Adrenal gland (tissue), 5 donors: ENCODE measurements around the gene HPSE2.

Experiments used
- POLR2A ChIP-seq, 2 donors: fragments of 450-650 bp; IDR thresholded peaks; one replicate each; pipeline ENCODE4 v1.6.1; 2017; ENCODE audit warnings: antibody characterized with exemption in 2 of 2, mild to moderate bottlenecking in 2 of 2, moderate library complexity in 1 of 2
- TF ChIP-seq, protein P1 (sequence below), 6 experiments: fragments of 450-650 bp in 4 of 6; fragments of 200-600 bp in 2 of 6; sonication (generic) in 1 of 6; IDR thresholded peaks; 1 replicate in 5 of 6; 2 replicates in 1 of 6; pipeline versions ENCODE4 v1.5.1 to v1.8.0; 2016 to 2021; ENCODE audit warnings: antibody characterized with exemption in 6 of 6, mild to moderate bottlenecking in 2 of 6, moderate library complexity in 1 of 6
- donor health status: DM: no; HTN: no; CAD: no.

- TF ChIP-seq, protein P1, sequence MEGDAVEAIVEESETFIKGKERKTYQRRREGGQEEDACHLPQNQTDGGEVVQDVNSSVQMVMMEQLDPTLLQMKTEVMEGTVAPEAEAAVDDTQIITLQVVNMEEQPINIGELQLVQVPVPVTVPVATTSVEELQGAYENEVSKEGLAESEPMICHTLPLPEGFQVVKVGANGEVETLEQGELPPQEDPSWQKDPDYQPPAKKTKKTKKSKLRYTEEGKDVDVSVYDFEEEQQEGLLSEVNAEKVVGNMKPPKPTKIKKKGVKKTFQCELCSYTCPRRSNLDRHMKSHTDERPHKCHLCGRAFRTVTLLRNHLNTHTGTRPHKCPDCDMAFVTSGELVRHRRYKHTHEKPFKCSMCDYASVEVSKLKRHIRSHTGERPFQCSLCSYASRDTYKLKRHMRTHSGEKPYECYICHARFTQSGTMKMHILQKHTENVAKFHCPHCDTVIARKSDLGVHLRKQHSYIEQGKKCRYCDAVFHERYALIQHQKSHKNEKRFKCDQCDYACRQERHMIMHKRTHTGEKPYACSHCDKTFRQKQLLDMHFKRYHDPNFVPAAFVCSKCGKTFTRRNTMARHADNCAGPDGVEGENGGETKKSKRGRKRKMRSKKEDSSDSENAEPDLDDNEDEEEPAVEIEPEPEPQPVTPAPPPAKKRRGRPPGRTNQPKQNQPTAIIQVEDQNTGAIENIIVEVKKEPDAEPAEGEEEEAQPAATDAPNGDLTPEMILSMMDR (IDR thresholded peaks at IDR 0.05) = no peak
- no peak for TF ChIP-seq POLR2A (IDR thresholded peaks at IDR 0.05)
These were observed 314.8 kb downstream of the HPSE2 start for GRCh38 chr10:98920807-98921206.
